GM19455 (cell line): Measurements from ENCODE around the gene CISTR.
"Not testable (repeated sequence)": the region's sequence is repeated elsewhere in the genome, so short reads cannot be mapped to it uniquely, and the experiment has no call there.

Experiments
- ATAC-seq: cut with Tn5 transposase; IDR thresholded peaks from one replicate; pipeline ENCODE4 v1.9.1; 2021; ENCODE audit not compliant: unreplicated experiment

Gene CISTR

DNA sequence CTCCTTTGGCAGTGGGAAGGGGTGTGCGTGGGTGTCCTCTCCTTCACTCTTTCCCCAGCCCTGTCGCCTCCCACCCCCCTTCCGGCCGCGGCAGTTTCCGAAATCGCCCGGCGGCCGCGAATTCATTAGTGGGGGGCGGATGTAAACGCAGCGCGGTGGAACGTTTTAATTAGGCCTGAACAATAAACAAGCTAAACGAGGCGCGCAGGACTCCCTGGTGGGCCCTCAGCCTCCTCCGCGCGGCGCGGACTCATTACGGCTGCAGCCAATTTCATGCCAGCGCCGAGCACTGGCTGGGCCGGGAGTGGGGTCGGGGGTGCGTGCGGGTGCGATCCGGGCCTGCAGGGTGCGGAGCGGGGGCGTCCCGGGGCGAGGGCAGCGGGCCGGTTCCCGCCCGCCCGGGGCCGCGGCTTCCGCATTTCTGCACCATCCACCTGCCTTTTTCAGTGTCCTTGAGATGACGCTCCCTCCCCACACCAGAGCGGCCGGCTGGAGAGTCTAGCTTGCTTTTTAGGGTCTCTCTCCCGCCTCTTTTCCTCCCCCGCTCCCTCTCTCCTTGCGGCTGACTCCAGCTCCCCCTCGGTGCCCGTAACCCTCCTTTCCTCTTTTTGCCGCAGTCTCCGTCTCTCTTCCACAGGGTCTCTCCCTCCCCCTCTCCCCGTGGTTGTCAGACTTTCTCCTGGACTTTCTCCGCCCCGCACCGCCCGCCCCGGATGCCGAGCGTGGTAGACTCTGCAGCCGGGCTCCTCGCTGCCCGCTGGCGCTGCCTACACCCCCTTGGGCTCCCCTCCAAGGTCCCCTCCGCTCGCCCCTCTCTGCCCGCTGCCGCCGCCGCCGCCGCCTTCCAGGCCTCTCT, at the start of gene CISTR:
TSS of gene CISTR (minus strand) at position 644 of the 856 bp plus-strand sequence.
- ATAC-seq = no peak

DNA sequence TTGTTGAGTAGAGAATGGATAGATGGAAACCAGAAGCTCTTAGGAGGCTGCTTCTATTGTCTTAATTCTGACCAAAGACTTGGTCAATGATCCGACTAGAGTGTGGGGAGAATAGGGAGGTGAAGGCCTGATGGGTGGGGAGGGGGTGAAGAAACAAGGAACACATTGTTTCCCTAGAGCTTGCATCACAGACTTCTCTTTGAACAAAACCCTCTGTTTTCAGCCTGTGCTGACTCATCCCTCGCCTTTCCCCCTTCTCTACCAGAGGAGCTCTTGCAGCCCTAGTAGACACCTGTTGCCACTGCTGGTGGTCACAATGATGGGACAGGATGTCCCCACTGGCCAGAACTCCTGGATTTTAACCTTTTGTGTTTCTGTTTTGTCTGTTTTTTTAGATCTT, 46.8 kb upstream of the CISTR start:
- no peak for ATAC-seq

- ATAC-seq = no peak
Measured at GRCh38 chr12:53795927-53796326, 44.1 kb upstream of the CISTR start.

- ATAC-seq = no peak
Measured at GRCh38 chr12:53793221-53793620, 41.4 kb upstream of the CISTR start.

GRCh38 chr12:53791735-53792326, 40.1 kb upstream of the CISTR start:
- no peak for ATAC-seq

- no peak for ATAC-seq
Measured at GRCh38 chr12:53789570-53789969, 37.8 kb upstream of the CISTR start.

DNA sequence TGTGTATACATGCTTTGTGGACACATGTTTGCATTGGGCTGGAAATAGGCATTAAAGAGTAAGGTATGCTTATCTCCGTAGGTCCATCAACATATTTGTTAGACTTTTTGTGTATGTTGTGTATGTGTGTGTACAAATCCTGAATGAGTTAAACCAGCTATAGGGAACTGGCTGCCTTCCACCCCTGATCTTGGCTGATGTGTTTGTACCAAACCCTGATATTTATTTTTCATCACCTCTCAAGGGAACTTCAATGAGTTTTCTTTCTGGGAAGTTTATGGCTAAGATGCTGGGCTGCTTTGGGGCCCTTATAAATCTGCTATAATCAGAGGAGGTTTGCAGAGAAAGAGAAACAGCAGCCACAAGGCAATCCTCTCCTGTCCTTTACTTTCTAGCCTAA, 37.1 kb upstream of the CISTR start:
- no peak for ATAC-seq

GRCh38 chr12:53786411-53786810, 34.6 kb upstream of the CISTR start:
- ATAC-seq = no peak

GRCh38 chr12:53785161-53785560, 33.4 kb upstream of the CISTR start:
- ATAC-seq = no peak

DNA sequence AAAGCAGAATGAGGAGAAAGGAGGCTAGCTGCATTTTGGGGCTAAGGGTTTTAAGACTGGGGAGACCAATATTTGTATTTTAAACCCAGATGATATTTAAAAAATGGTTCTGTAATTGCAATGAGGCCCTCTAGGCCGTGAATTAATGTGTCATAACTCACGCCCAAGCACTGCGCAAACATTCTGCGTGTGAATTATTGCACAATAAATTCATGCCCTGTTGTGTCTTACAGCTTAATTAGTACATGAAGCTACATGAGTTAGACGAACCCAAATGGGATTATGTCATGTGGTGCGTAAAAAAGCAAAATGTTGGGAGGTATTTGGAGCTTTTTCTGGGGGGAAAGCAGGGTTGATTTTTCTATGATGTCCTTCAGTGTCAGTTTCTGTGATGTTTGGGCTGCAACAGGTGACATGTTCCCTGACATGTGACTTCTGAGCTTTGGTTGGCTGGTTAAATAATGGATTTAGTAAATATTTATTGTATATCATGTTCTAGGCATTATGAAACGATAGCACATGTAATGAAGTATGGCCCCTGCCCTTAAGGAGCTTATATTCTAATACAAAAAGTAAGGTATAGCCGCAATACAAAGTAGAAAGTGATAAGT, 30.4 kb upstream of the CISTR start:
- no peak for ATAC-seq

GRCh38 chr12:53781228-53781801, 29.5 kb upstream of the CISTR start:
- ATAC-seq = no peak

GRCh38 chr12:53780323-53780722, 28.5 kb upstream of the CISTR start:
- ATAC-seq = no peak

DNA sequence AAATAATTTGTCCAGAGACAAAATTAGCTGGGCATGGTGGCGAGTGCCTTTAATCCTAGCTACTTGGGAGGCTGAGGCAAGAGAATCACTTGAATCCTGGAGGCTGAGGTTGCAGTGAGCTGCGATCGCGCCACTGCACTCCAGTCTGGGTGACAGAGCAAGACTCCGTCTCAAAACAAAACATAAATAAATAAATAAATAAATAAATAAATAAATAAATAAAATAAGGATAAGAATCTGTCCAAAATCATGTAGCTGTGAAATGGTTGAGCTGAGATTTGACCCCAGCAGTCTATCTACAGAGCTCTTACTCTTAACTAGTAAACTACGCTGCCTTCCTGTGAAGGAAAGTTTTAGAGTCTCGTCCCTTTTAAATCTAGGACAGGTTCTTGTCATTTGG, 27.9 kb upstream of the CISTR start:
- not testable (repeated sequence) for ATAC-seq

DNA sequence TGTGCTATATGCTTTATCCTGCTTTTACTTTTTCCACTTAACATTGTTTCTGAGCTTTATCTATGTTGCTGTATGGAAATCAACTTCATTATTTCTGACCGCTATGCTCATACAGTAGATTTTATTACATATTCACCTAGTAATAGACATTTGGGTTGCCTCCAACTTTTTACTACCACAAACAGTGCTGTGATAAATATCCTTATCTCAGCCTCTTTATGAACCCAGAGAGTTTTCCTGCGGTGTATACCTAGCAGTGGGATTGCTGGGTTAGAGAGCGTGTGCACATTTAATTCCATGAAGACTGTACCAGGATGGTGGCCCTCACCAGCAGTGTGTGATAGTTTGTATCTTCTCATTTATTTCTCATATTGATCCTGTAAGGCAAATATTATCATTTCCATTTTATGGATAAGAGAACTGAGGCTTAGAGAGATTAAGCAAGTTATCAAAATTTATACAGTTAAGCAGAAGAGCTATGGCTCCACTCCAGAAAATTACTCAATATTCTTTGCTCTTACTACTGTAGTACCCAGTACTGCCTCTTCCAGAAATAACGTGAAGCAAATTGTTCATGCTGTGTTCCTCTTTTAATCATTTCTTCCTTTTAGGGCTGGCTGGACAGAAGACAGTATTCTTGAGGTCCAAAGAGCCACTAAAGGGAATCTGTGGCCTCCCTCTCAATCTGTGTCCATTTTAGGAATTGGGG, 26.3 kb upstream of the CISTR start:
- no peak for ATAC-seq

DNA sequence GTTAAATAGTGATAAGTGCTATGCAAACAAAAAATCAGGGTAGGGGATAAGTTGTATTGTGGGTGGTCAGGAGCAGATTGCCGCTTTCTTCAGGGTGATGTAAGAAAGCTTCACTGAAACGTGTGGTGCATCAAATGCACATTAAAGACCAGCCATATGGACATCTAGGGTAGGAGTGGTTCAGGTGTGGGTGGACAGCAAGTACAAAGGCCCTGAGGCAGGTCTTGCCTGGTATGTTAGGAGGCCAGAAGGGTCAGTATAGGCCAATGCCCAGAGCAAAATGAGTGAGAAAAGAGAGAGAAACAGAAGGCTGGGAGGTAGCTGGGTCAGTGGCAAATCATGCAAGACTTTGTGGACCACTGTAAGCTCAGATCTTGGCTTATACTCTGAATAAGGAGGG, 25.6 kb upstream of the CISTR start:
- no peak for ATAC-seq

- ATAC-seq = no peak
Measured at GRCh38 chr12:53776872-53777271, 25.1 kb upstream of the CISTR start.

- no peak for ATAC-seq
Measured at GRCh38 chr12:53775478-53776145, 23.8 kb upstream of the CISTR start.

DNA sequence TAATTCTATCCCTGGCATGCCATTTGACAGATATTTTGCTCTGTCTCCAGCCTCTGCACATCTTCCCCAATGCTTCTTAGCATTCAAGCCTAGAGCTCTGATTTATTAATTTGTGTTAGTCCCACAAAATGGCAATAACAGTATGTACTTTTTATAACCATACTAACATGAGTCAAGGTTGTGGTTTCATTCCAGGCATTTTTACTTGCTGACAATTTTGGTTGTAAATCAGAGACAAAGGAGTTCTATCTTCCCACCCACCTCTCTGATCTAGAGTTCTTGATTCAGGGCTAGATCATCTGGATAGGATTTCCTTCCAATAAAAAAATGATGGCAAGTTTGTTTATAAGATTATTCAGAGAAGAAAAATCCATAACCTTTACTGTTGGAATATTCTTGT, 18.5 kb upstream of the CISTR start:
- no peak for ATAC-seq

DNA sequence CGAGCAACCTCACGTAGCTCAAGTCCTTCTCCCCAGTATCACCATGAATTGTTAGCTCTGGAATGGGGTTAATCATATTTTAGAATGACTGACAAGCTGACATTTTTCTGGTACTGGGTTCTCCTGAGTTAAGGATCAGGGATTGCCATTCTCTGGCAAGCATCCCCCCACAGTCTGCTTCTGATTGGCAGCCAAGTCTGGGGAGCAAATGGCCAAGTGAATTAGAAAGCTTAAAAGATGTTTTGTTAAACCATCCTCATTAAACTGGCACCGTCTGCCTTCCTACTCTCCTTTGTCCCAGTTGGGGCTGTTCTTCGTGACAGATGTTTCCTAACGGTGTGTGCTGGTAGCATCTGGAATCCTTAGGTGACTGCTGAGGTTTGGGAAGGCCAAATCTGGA, 17.2 kb upstream of the CISTR start:
- ATAC-seq = no peak

DNA sequence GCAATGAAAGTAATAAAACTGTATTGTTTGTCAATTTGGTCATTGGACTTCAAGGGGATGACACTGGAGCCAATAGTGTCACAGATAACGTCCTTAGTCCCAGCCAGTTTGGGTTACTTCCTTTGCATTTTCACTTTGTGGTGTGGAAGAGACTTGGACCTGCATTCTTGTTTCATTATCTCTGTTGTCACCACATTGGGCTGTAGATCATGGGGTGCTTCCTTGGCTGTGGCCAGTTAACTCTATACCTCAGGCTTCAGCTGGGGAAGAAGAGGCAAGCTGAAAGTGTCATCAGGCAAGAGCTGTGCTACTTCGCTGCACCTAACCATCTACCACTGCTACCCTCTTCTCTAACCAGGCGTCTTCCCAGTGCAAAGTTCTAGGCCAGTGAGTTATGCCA, 15.1 kb upstream of the CISTR start:
- ATAC-seq = no peak

- no peak for ATAC-seq
Measured at GRCh38 chr12:53765891-53766290, 14.1 kb upstream of the CISTR start.
